ENCODE results near the gene EPB41L1.

- TF ChIP-seq EP300 (IDR thresholded peaks at IDR 0.05) = no peak
- TF ChIP-seq CTCF (IDR thresholded peaks at IDR 0.05) = no peak
- TF ChIP-seq POLR2AphosphoS5 (IDR thresholded peaks at IDR 0.05) = no peak
These were observed 7.9 kb downstream of the EPB41L1 start for GRCh38 chr20:36162272-36162966.

Measured in esophagus muscularis mucosa (tissue), 4 donors.